Adipose tissue (tissue), 3 donors: ENCODE data around the gene CDC42. TPM values are rescaled to one million over a fixed set of nuclear protein-coding genes. Genes with fewer than 3 reads are reported as not detected.

Source experiments
- H3K27ac ChIP-seq: one replicate; pipeline ENCODE4 v1.5.1; 2013; ENCODE audit warnings: low read depth, low read length
- WGBS, 3 donors: extraction: QIAGEN DNeasy Blood & Tissue Kit; methylation state at CpG; one replicate each; pipeline ENCODE4 v1.1.7; 2013; 5-methylcytosine and 5-hydroxymethylcytosine counted together
- polyA plus RNA-seq, 3 donors: library from polyadenylated mRNA; stranded (reverse); fragments of 200-250 nt; gene quantifications; one replicate each; pipeline ENCODE4 v1.2.3, GENCODE V29; 2013
- donor health status: healthy with polysubstance abuse.
- donor health status: Bipolar disorder and iron deficiency.
- donor health status: healthy.

CDC42 gene
- polyA plus RNA-seq, 3 donors = 55.3 to 184 (median 159) TPM

GRCh38 chr1:22137004-22137720 lies 84.7 kb downstream of the CDC42 start:
- H3K27ac ChIP-seq = no peak overlapping the region
- WGBS, 3 donors = 49 to 79% (median 54%) methylated on average over 16 of the region's 16 CpGs

- H3K27ac ChIP-seq = no peak overlapping the region
- WGBS, 3 donors = 81 to 90% (median 86%) methylated on average over 15 of the region's 15 CpGs
Observed at GRCh38 chr1:22139066-22139594, 86.6 kb downstream of the CDC42 start.

GRCh38 chr1:22139817-22140216 lies 87.3 kb downstream of the CDC42 start:
- no peak overlapping the region for H3K27ac ChIP-seq
- 83 to 92% (median 91%) methylated on average over 12 of the region's 12 CpGs for WGBS, 3 donors

Other genes with a start within 250 kb of the CDC42 start
- gene LDLRAD2, start 240.4 kb upstream of the CDC42 start, polyA plus RNA-seq = 1 to 10 TPM in 2 of 3 donors, under 1 TPM in 1; 0.63 to 6.7 (median 2.9) TPM
- gene HSPG2, start 115.4 kb upstream of the CDC42 start, polyA plus RNA-seq = 100 to 1,000 TPM in 2 of 3 donors, 10 to 100 TPM in 1; 34.7 to 225 (median 214) TPM
- gene CELA3B, start 75.7 kb upstream of the CDC42 start, polyA plus RNA-seq = over 10,000 TPM in 1 of 3 donors, 1 to 10 TPM in 2; 1.2 to 11,522 (median 8.1) TPM
- gene CELA3A, start 51.1 kb upstream of the CDC42 start, polyA plus RNA-seq = over 10,000 TPM in 1 of 3 donors, 10 to 100 TPM in 1, 1 to 10 TPM in 1; 5.3 to 36,211 (median 17.7) TPM
- 1 to 10 TPM in 1 of 3 donors, under 1 TPM in 2; 0.24 to 1.0 (median 0.45) TPM for gene WNT4, start 90.4 kb downstream of the CDC42 start, polyA plus RNA-seq